K562 (cell line): Measurements from ENCODE around the gene TP53BP1. TPM values are rescaled to one million over a fixed set of nuclear protein-coding genes. Genes with fewer than 3 reads are reported as not detected.

Source experiments
- ARID1B ChIP-seq: fragments of 450-650 bp; IDR thresholded peaks from 2 replicates; pipeline ENCODE4 v1.6.1; 2016; ENCODE audit warnings: antibody characterized with exemption, mild to moderate bottlenecking, inconsistent platforms
- EGR1 ChIP-seq: fragments of 450-650 bp; conservative IDR thresholded peaks from 2 replicates; pipeline ENCODE4 v1.6.1; 2017; ENCODE audit warnings: mild to moderate bottlenecking
- HDAC1 ChIP-seq, 2 experiments: fragments of 450-650 bp; IDR thresholded peaks; 2 replicates each; pipeline ENCODE4 v1.6.1; 2016 to 2017; ENCODE audit warnings: inconsistent platforms in 1 of 2, mild to moderate bottlenecking in 1 of 2, moderate library complexity in 1 of 2
- HMG20B ChIP-seq: fragments of 250-450 bp; sonication (Bioruptor Pico); IDR thresholded peaks from 2 replicates; pipeline ENCODE4 v1.5.0; 2021; ENCODE audit warnings: mild to moderate bottlenecking
- KDM1A ChIP-seq, 2 experiments: fragments of 450-650 bp; IDR thresholded peaks; 2 replicates each; pipeline ENCODE4 v1.6.1; 2016; ENCODE audit warnings: mild to moderate bottlenecking in 2 of 2
- MAFK ChIP-seq: IDR thresholded peaks from 2 replicates; pipeline ENCODE4 v1.6.1; 2011; ENCODE audit warnings: low read length, improper control_type of control experiment
- NEUROD1 ChIP-seq: fragments of 150-350 bp; IDR thresholded peaks from 2 replicates; pipeline ENCODE4 v1.6.1; 2014; ENCODE audit warnings: borderline replicate concordance, low read length, low read depth; ENCODE audit not compliant: partially characterized antibody
- NFE2L1 ChIP-seq: fragments of 450-650 bp; IDR thresholded peaks from 2 replicates; pipeline ENCODE4 v1.6.1; 2016; ENCODE audit warnings: missing genetic modification characterization, low read depth, mild to moderate bottlenecking, missing compliant biosample characterization, moderate library complexity, borderline replicate concordance
- NR2C2 ChIP-seq, 2 experiments: fragments of 200-800 bp in 1 of 2; sonication (Bioruptor generic) in 1 of 2; sonication (generic) in 1 of 2; formaldehyde crosslinking in 1 of 2; IDR thresholded peaks; 2 replicates each; pipeline versions ENCODE4 v1.6.1 to v1.8.0; 2016 to 2022; ENCODE audit warnings: mild to moderate bottlenecking in 1 of 2, missing compliant biosample characterization in 1 of 2, missing genetic modification characterization in 1 of 2, missing genetic modification reagents in 1 of 2
- SMARCA4 ChIP-seq: fragments of 450-650 bp; IDR thresholded peaks from 2 replicates; pipeline ENCODE4 v1.6.1; 2016
- SMARCE1 ChIP-seq: fragments of 450-650 bp; IDR thresholded peaks from 2 replicates; pipeline ENCODE4 v1.7.1; 2016; ENCODE audit warnings: mild to moderate bottlenecking
- TCF7 ChIP-seq: sonication (generic); IDR thresholded peaks from 2 replicates; pipeline ENCODE4 v1.6.1; 2016; ENCODE audit warnings: antibody characterized with exemption, borderline replicate concordance
- YY1 ChIP-seq, 3 experiments: IDR thresholded peaks; 2 replicates each; pipeline ENCODE4 v1.6.1; 2011; ENCODE audit warnings: low read length in 2 of 3, mild to moderate bottlenecking in 2 of 3, moderate library complexity in 2 of 3, borderline replicate concordance in 1 of 3, control low read depth in 1 of 3, low read depth in 1 of 3; ENCODE audit not compliant: insufficient read depth in 3 of 3, insufficient replicate concordance in 2 of 3, control insufficient read depth in 1 of 3, insufficient read length in 1 of 3; ENCODE audit errors: extremely low read depth in 1 of 3
- ZNF146 ChIP-seq: IDR thresholded peaks from one replicate; pipeline ENCODE4 v1.6.1; 2018; ENCODE audit warnings: missing compliant biosample characterization; ENCODE audit not compliant: unreplicated experiment
- ZNF316 ChIP-seq: fragments of 450-650 bp; IDR thresholded peaks from 2 replicates; pipeline ENCODE4 v1.6.1; 2016
- ZNF699 ChIP-seq: fragments of 250-450 bp; sonication (Bioruptor Pico); IDR thresholded peaks from 2 replicates; pipeline ENCODE4 v1.8.0; 2021; ENCODE audit warnings: mild to moderate bottlenecking, moderate library complexity; ENCODE audit not compliant: insufficient replicate concordance
- polyA plus RNA-seq, 8 experiments: library from polyadenylated mRNA; depleted of rRNA in 4 of 8; stranded (reverse) in 5 of 8; unstranded in 3 of 8; fragments of >200 nt; fragmentation: Nextera tagmentation in 2 of 8; fragmentation: Illumina TruSeq in 1 of 8; extraction: Ambion mirVana in 2 of 8; extraction: Trizol in 1 of 8; gene quantifications; 2 replicates each; pipeline versions ENCODE4 v1.2.1 to v1.2.3, GENCODE V29; 2011 to 2014; ENCODE audit warnings: inconsistent platforms in 1 of 8, missing spikeins in 1 of 8
- total RNA-seq, 7 experiments: library from RNA; depleted of rRNA in 6 of 7; stranded (reverse); fragments of >200 nt in 6 of 7; fragmentation: Illumina TruSeq in 2 of 7; extraction: Trizol in 2 of 7; gene quantifications; 2 replicates each; pipeline versions ENCODE4 v1.2.1 to v1.2.3, GENCODE V29; 2011 to 2021; ENCODE audit warnings: low replicate concordance in 1 of 7
- TF ChIP-seq, protein P1 (sequence below), 3 experiments: fragments of 200-800 bp in 1 of 3; sonication (Bioruptor generic) in 1 of 3; sonication (generic) in 1 of 3; formaldehyde crosslinking in 1 of 3; IDR thresholded peaks; 2 replicates each; pipeline versions ENCODE4 v1.6.1 to v1.8.0; 2016 to 2022; ENCODE audit warnings: mild to moderate bottlenecking in 2 of 3, missing compliant biosample characterization in 2 of 3, missing genetic modification characterization in 2 of 3, missing genetic modification reagents in 1 of 3
- TF ChIP-seq, protein P2 (sequence below): fragments of 450-650 bp; formaldehyde crosslinking; IDR thresholded peaks from 2 replicates; pipeline ENCODE4 v1.4.0; 2020; ENCODE audit warnings: mild to moderate bottlenecking, mixed read lengths
- TF ChIP-seq, protein P3 (sequence below): fragments of 250-450 bp; sonication (Bioruptor Pico); IDR thresholded peaks from 2 replicates; pipeline ENCODE4 v1.5.0; 2021; ENCODE audit warnings: mild to moderate bottlenecking, borderline replicate concordance
- TF ChIP-seq, protein P4 (sequence below), 2 experiments: fragments of 450-650 bp; conservative IDR thresholded peaks; 2 replicates each; pipeline ENCODE4 v1.6.1; 2017; ENCODE audit warnings: mild to moderate bottlenecking in 2 of 2, moderate library complexity in 2 of 2

The TP53BP1 gene
- total and polyA plus RNA-seq, 9 of the 15 experiments (the other 6 are each of a cell fraction or from before 2014, with no cell fraction given), result 5.7 to 63.3 (median 30.9) TPM

DNA sequence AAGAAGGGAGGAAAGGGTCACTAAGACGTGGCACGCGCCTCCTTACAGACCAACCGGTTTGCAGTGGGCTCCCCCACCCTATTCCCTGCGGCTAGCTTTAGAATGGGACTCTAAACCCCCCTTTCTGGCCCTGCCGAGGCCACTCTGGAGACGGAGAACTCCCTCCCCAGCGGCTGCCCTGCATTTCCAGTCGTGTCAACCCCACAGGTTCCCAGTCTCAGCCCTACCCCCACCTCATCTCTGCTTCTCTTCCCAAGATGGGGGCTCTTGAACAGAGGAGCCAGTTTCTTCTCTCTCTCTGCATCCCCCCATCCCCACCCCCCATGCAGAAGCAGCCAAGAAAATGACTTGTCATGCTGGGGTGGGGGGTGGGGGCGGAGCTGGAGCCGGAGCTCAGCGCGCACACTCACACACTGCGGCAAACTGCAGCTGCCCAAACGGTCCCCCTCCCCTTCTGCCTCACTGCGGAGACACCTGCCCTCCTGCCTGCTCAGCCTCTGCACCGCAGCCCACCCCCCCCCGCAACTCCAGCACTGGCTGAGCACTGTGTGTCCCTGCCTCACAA lies 25.3 kb upstream of the TP53BP1 start (continued):
- TF ChIP-seq SMARCE1 (peak; percentile 22; the same call in 1 of the 2 replicates), NR2C2 (CRISPR knock-in tag; IDR thresholded peaks at IDR 0.05) (no peak), NR2C2 (tag; IDR thresholded peaks at IDR 0.05) (0 out of 2 replicates have a peak, but pooled peaks have one; percentile 29), NEUROD1 (peak; percentile 27), TCF7 (no peak), EGR1 (peak; percentile 78), ZNF146 (no peak), YY1 (IDR thresholded peaks at IDR 0.05; ENCODE audit: borderline replicate concordance in 1 of 3, control insufficient read depth in 1 of 3, extremely low read depth in 1 of 3, insufficient read depth in 3 of 3, insufficient read length in 1 of 3, insufficient replicate concordance in 2 of 3, low read depth in 1 of 3, low read length in 2 of 3) (peak in 1 of 3 experiments; percentile 14), HMG20B (no peak), KDM1A (IDR thresholded peaks at IDR 0.05) (0 out of 4 replicates have a peak, but pooled peaks of 1 of the 2 experiments have one; percentile 29), SMARCA4 (peak; percentile 43; the same call in 1 of the 2 replicates), NFE2L1 (tag) (peak; percentile 29; the same call in 1 of the 2 replicates), HDAC1 (IDR thresholded peaks at IDR 0.05) (0 out of 4 replicates have a peak, but pooled peaks of 1 of the 2 experiments have one; percentile 7), ZNF316 (peak; percentile 90), ZNF699 (no peak), ARID1B (peak; percentile 50), MAFK (peak; percentile 59)
- TF ChIP-seq, protein P1, sequence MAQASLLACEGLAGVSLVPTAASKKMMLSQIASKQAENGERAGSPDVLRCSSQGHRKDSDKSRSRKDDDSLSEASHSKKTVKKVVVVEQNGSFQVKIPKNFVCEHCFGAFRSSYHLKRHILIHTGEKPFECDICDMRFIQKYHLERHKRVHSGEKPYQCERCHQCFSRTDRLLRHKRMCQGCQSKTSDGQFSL (CRISPR knock-in tag; IDR thresholded peaks at IDR 0.05), result peak; percentile 95
- TF ChIP-seq, protein P1 (tag; IDR thresholded peaks at IDR 0.05), result peak in 1 of 2 experiments; percentile 89; a peak in 2 of 4 replicates
- TF ChIP-seq, protein P2, sequence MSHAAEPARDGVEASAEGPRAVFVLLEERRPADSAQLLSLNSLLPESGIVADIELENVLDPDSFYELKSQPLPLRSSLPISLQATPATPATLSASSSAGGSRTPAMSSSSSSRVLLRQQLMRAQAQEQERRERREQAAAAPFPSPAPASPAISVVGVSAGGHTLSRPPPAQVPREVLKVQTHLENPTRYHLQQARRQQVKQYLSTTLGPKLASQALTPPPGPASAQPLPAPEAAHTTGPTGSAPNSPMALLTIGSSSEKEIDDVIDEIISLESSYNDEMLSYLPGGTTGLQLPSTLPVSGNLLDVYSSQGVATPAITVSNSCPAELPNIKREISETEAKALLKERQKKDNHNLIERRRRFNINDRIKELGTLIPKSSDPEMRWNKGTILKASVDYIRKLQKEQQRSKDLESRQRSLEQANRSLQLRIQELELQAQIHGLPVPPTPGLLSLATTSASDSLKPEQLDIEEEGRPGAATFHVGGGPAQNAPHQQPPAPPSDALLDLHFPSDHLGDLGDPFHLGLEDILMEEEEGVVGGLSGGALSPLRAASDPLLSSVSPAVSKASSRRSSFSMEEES (CRISPR knock-in tag), result no peak
- TF ChIP-seq, protein P3, sequence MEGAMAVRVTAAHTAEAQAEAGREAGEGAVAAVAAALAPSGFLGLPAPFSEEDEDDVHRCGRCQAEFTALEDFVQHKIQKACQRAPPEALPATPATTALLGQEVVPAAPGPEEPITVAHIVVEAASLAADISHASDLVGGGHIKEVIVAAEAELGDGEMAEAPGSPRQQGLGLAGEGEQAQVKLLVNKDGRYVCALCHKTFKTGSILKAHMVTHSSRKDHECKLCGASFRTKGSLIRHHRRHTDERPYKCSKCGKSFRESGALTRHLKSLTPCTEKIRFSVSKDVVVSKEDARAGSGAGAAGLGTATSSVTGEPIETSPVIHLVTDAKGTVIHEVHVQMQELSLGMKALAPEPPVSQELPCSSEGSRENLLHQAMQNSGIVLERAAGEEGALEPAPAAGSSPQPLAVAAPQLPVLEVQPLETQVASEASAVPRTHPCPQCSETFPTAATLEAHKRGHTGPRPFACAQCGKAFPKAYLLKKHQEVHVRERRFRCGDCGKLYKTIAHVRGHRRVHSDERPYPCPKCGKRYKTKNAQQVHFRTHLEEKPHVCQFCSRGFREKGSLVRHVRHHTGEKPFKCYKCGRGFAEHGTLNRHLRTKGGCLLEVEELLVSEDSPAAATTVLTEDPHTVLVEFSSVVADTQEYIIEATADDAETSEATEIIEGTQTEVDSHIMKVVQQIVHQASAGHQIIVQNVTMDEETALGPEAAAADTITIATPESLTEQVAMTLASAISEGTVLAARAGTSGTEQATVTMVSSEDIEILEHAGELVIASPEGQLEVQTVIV (CRISPR knock-in tag), result no peak
- TF ChIP-seq, protein P4, sequence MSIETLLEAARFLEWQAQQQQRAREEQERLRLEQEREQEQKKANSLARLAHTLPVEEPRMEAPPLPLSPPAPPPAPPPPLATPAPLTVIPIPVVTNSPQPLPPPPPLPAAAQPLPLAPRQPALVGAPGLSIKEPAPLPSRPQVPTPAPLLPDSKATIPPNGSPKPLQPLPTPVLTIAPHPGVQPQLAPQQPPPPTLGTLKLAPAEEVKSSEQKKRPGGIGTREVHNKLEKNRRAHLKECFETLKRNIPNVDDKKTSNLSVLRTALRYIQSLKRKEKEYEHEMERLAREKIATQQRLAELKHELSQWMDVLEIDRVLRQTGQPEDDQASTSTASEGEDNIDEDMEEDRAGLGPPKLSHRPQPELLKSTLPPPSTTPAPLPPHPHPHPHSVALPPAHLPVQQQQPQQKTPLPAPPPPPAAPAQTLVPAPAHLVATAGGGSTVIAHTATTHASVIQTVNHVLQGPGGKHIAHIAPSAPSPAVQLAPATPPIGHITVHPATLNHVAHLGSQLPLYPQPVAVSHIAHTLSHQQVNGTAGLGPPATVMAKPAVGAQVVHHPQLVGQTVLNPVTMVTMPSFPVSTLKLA (conservative IDR thresholded peaks at IDR 0.05), result peak in 1 of 2 experiments; percentile 58; a peak in 2 of 4 replicates
